H9 (cell line): ENCODE measurements around the gene M6PR. TPM values are rescaled to one million over a fixed set of nuclear protein-coding genes. Genes with fewer than 3 reads are reported as not detected.
A peak's percentile ranks its signal among the peaks of the same experiment; 100 is the strongest.

ENCODE experiments used
- DNase-seq: peaks from one replicate; pipeline ENCODE4 v3.0.0-alpha.2; 2017
- H2AFZ ChIP-seq: one replicate; pipeline ENCODE4 v1.6.1; 2013; ENCODE audit warnings: mild to moderate bottlenecking, low read length, control low read depth, moderate library complexity
- H2AK5ac ChIP-seq: 2 replicates; pipeline ENCODE4 v1.6.1; 2013; ENCODE audit warnings: low read length, control low read depth, mixed read lengths; ENCODE audit not compliant: insufficient read length
- H2BK120ac ChIP-seq: one replicate; pipeline ENCODE4 v1.6.1; 2013; ENCODE audit warnings: low read depth, mild to moderate bottlenecking, low read length, control low read depth, inconsistent platforms; ENCODE audit not compliant: poor library complexity, severe bottlenecking
- H2BK12ac ChIP-seq: 2 replicates; pipeline ENCODE4 v1.6.1; 2013; ENCODE audit warnings: low read length, control low read depth, mixed read lengths, low read depth; ENCODE audit not compliant: insufficient read length
- H2BK15ac ChIP-seq: 2 replicates; pipeline ENCODE4 v1.6.1; 2013; ENCODE audit warnings: low read depth, low read length, control low read depth
- H2BK20ac ChIP-seq: one replicate; pipeline ENCODE4 v1.6.1; 2013; ENCODE audit warnings: low read depth, mild to moderate bottlenecking, low read length, control low read depth, inconsistent platforms; ENCODE audit not compliant: poor library complexity, severe bottlenecking
- H2BK5ac ChIP-seq: 2 replicates; pipeline ENCODE4 v1.6.1; 2013; ENCODE audit warnings: low read length, control low read depth, mixed read lengths; ENCODE audit not compliant: insufficient read length
- H3K14ac ChIP-seq: 2 replicates; pipeline ENCODE4 v1.6.1; 2013; ENCODE audit warnings: low read length, control low read depth; ENCODE audit not compliant: insufficient read depth
- H3K18ac ChIP-seq: 2 replicates; pipeline ENCODE4 v1.6.1; 2013; ENCODE audit warnings: low read depth, mild to moderate bottlenecking, mixed read lengths, low read length, control low read depth; ENCODE audit not compliant: insufficient read length
- H3K23ac ChIP-seq: 2 replicates; pipeline ENCODE4 v1.6.1; 2013; ENCODE audit warnings: low read length, control low read depth, mixed read lengths, low read depth; ENCODE audit not compliant: insufficient read length
- H3K23me2 ChIP-seq: 2 replicates; pipeline ENCODE4 v1.6.1; 2013; ENCODE audit warnings: low read depth, mild to moderate bottlenecking, mixed read lengths, low read length, control low read depth; ENCODE audit not compliant: insufficient read length, poor library complexity, severe bottlenecking
- H3K27ac ChIP-seq: 2 replicates; pipeline ENCODE4 v1.5.1; 2013; ENCODE audit warnings: low read length, control low read depth, mixed read lengths, low read depth; ENCODE audit not compliant: insufficient read length
- H3K27me3 ChIP-seq: 2 replicates; pipeline ENCODE4 v1.6.1; 2013; ENCODE audit warnings: low read length, control low read depth, inconsistent platforms; ENCODE audit not compliant: insufficient read depth
- H3K4ac ChIP-seq: 2 replicates; pipeline ENCODE4 v1.6.1; 2013; ENCODE audit warnings: low read depth, mild to moderate bottlenecking, control low read depth, inconsistent platforms, low read length, moderate library complexity
- H3K4me1 ChIP-seq: 2 replicates; pipeline ENCODE4 v1.6.1; 2013; ENCODE audit warnings: low read length, control low read depth, inconsistent platforms; ENCODE audit not compliant: insufficient read depth
- H3K4me2 ChIP-seq: 2 replicates; pipeline ENCODE4 v1.6.1; 2013; ENCODE audit warnings: low read length, control low read depth, mixed read lengths; ENCODE audit not compliant: insufficient read length, insufficient read depth
- H3K56ac ChIP-seq: 2 replicates; pipeline ENCODE4 v1.6.1; 2013; ENCODE audit warnings: low read depth, mild to moderate bottlenecking, mixed read lengths, low read length, control low read depth; ENCODE audit not compliant: insufficient read length
- H3K79me1 ChIP-seq: 2 replicates; pipeline ENCODE4 v1.6.1; 2013; ENCODE audit warnings: low read depth, mild to moderate bottlenecking, moderate library complexity, low read length, control low read depth, inconsistent platforms; ENCODE audit not compliant: insufficient read depth, poor library complexity, severe bottlenecking
- H3K79me2 ChIP-seq: 2 replicates; pipeline ENCODE4 v1.6.1; 2013; ENCODE audit warnings: low read length, control low read depth, inconsistent platforms; ENCODE audit not compliant: insufficient read depth
- H3K9ac ChIP-seq: 2 replicates; pipeline ENCODE4 v1.6.1; 2013; ENCODE audit warnings: low read length, control low read depth, mixed read lengths; ENCODE audit not compliant: insufficient read length; ENCODE audit errors: extremely low read depth
- H3K9me3 ChIP-seq: one replicate; pipeline ENCODE4 v1.6.1; 2013; ENCODE audit warnings: low read depth, low read length, inconsistent platforms; ENCODE audit not compliant: control insufficient read depth
- H3T11ph ChIP-seq: one replicate; pipeline ENCODE4 v1.6.1; 2013; ENCODE audit warnings: mild to moderate bottlenecking, low read length, control low read depth, inconsistent platforms
- H4K20me1 ChIP-seq: one replicate; pipeline ENCODE4 v1.6.1; 2013; ENCODE audit not compliant: control insufficient read depth, insufficient read length, insufficient read depth
- H4K5ac ChIP-seq: 2 replicates; pipeline ENCODE4 v1.6.1; 2013; ENCODE audit warnings: low read depth, mild to moderate bottlenecking, mixed read lengths, low read length, control low read depth; ENCODE audit not compliant: insufficient read length
- H4K8ac ChIP-seq: replicated peaks from 2 replicates; pipeline ENCODE4 v1.6.1; 2013; ENCODE audit warnings: low read length, control low read depth, mixed read lengths, low read depth; ENCODE audit not compliant: insufficient read length
- H4K91ac ChIP-seq: 2 replicates; pipeline ENCODE4 v1.6.1; 2013; ENCODE audit warnings: low read depth, mild to moderate bottlenecking, moderate library complexity, mixed read lengths, low read length, control low read depth; ENCODE audit not compliant: insufficient read length
- H3K27ac Mint-ChIP-seq, 3 experiments: 2 replicates in 2 of 3; 3 replicates in 1 of 3; pipeline ENCODE4 v1.8.0; 2020 to 2021; ENCODE audit warnings: mixed read lengths in 3 of 3, mild to moderate bottlenecking in 1 of 3, moderate library complexity in 1 of 3
- H3K27me3 Mint-ChIP-seq: 2 replicates; pipeline ENCODE4 v1.8.0; 2021; ENCODE audit warnings: low read depth, mild to moderate bottlenecking, moderate library complexity, mixed read lengths
- H3K36me3 Mint-ChIP-seq, 3 experiments: 2 replicates in 2 of 3; 3 replicates in 1 of 3; pipeline ENCODE4 v1.8.0; 2020 to 2021; ENCODE audit warnings: low read depth in 3 of 3, mixed read lengths in 3 of 3; ENCODE audit not compliant: insufficient read depth in 1 of 3
- H3K4me1 Mint-ChIP-seq, 2 experiments: 2 replicates each; pipeline ENCODE4 v1.8.0; 2020; ENCODE audit warnings: mixed read lengths in 2 of 2
- H3K4me3 Mint-ChIP-seq, 2 experiments: 2 replicates in 1 of 2; 3 replicates in 1 of 2; pipeline ENCODE4 v1.8.0; 2020 to 2021; ENCODE audit warnings: mild to moderate bottlenecking in 2 of 2, mixed read lengths in 2 of 2, moderate library complexity in 1 of 2
- H3K9me3 Mint-ChIP-seq, 2 experiments: 2 replicates in 1 of 2; 3 replicates in 1 of 2; pipeline ENCODE4 v1.8.0; 2020; ENCODE audit warnings: mild to moderate bottlenecking in 2 of 2, mixed read lengths in 2 of 2, moderate library complexity in 1 of 2
- CTCF ChIP-seq: fragments of 200-600 bp; sonication (generic); conservative IDR thresholded peaks from 3 replicates; pipeline ENCODE4 v1.8.0; 2021; ENCODE audit warnings: antibody characterized with exemption, mild to moderate bottlenecking
- WGBS: extraction: QIAGEN DNeasy Blood & Tissue Kit; methylation state at CpG from one replicate; pipeline ENCODE4 v1.1.7; 2013; ENCODE audit warnings: missing lambda C conversion rate, low lambda C conversion rate, mixed read lengths; ENCODE audit not compliant: insufficient read length; ENCODE audit errors: extremely low coverage; 5-methylcytosine and 5-hydroxymethylcytosine counted together
- total RNA-seq: library from RNA; stranded (reverse); gene quantifications from 2 replicates; pipeline ENCODE4 v1.2.1, GENCODE V29; 2021

The M6PR gene
- total RNA-seq, 1 experiment from 2014 or later = 163 TPM

- H3K9me3 Mint-ChIP-seq = peaks cover 4 to 13% of the 10 kb centered on the region in 2 experiments; a peak in 4 of 5 replicates
- no peaks in the 10 kb centered on the region for H3K23me2 ChIP-seq
- H3K27ac ChIP-seq = peak overlapping the region; percentile 95
- H3K4me2 ChIP-seq = peak overlapping the region; percentile 3
- no peak overlapping the region for H2AK5ac ChIP-seq
- H3K4me1 ChIP-seq = peaks cover 2% of the 10 kb centered on the region; the same call in 1 of the 2 replicates
- H3K4ac ChIP-seq = no peak overlapping the region
- no peaks in the 10 kb centered on the region for H4K20me1 ChIP-seq
- no peak overlapping the region for H3K14ac ChIP-seq
- H3K27me3 Mint-ChIP-seq = no peaks in the 10 kb centered on the region
- peak overlapping the region; percentile 93 to 99 (median 97) for H3K27ac Mint-ChIP-seq
- peak overlapping the region; percentile 46 for H3K18ac ChIP-seq
- H2BK20ac ChIP-seq = peak overlapping the region; percentile 76
- no peak overlapping the region for H2BK120ac ChIP-seq
- no peaks in the 10 kb centered on the region for H3K79me2 ChIP-seq
- H2BK5ac ChIP-seq = no peak overlapping the region
- peaks cover 51 to 55% of the 10 kb centered on the region in 2 experiments for H3K4me1 Mint-ChIP-seq
- no CpG with 5 or more reads among the region's 16 CpGs for WGBS
- no peak overlapping the region for H2BK12ac ChIP-seq
- no peak overlapping the region for H4K8ac ChIP-seq
- no peak overlapping the region for H4K5ac ChIP-seq
- H3K27me3 ChIP-seq = no peaks in the 10 kb centered on the region
- no peak overlapping the region for H2BK15ac ChIP-seq
- no peak overlapping the region for H3K9ac ChIP-seq
- no peak overlapping the region for H3K23ac ChIP-seq
- H2AFZ ChIP-seq = no peak overlapping the region
- no peak overlapping the region for H3K56ac ChIP-seq
- H3T11ph ChIP-seq = no peak overlapping the region
- peak; percentile 64 for DNase-seq
- peak overlapping the region; percentile 25 to 69 for H3K4me3 Mint-ChIP-seq
- peaks cover 4 to 18% (median 15%) of the 10 kb centered on the region in 3 experiments; a peak in 6 of 7 replicates for H3K36me3 Mint-ChIP-seq
- TF ChIP-seq CTCF = no peak
- no peak overlapping the region for H4K91ac ChIP-seq
- no peaks in the 10 kb centered on the region for H3K79me1 ChIP-seq
- no peaks in the 10 kb centered on the region for H3K9me3 ChIP-seq
Observed at GRCh38 chr12:8906266-8907180, 42.9 kb downstream of the M6PR start.
